NOMO-1 (cell line): ENCODE data around the gene ACSF2.
A peak's percentile ranks its signal among the peaks of the same experiment; 100 is the strongest.
"Not testable (repeated sequence)": the region's sequence is repeated elsewhere in the genome, so short reads cannot be mapped to it uniquely, and the experiment has no call there.

Experiments used
- DNase-seq, 2 experiments: peaks; one replicate each; lab custom pipeline; 2025; ENCODE audit not compliant: unreplicated experiment in 2 of 2; lab: John Stamatoyannopoulos, UW

The ACSF2 gene, protein sequence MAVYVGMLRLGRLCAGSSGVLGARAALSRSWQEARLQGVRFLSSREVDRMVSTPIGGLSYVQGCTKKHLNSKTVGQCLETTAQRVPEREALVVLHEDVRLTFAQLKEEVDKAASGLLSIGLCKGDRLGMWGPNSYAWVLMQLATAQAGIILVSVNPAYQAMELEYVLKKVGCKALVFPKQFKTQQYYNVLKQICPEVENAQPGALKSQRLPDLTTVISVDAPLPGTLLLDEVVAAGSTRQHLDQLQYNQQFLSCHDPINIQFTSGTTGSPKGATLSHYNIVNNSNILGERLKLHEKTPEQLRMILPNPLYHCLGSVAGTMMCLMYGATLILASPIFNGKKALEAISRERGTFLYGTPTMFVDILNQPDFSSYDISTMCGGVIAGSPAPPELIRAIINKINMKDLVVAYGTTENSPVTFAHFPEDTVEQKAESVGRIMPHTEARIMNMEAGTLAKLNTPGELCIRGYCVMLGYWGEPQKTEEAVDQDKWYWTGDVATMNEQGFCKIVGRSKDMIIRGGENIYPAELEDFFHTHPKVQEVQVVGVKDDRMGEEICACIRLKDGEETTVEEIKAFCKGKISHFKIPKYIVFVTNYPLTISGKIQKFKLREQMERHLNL

DNA sequence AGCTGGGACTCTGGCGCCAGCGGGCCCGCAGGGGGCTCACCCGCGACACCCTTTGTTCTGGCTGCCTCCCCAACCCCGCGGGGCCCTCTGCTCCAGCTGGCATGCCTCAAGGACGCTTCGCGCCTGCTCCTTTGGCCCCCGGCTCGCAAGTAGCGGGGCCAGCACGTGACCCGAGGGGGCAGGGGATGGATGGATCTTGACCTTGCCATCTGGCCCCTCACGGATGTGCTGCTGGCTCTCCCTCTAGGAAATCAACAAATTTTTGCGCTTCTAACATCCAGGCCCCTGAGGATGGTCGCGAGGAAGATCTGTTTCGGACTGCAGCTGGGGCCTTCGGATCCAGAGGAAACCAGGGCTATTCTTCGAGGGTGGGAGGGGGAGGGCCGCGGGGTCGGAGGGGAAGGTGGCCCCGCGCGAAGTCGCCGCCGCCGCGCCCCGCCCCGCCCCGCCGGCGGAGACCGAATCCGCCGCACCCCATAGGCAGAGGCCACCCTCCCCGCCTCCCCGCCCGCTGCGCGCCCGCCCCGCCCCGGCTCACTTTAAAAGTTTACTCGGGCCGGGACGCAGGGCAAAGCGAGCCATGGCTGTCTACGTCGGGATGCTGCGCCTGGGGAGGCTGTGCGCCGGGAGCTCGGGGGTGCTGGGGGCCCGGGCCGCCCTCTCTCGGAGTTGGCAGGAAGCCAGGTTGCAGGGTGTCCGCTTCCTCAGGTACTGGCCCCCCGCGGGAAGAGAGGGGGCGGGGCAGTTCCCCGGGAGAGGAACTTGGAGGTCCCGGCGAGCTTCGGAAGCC is at the start of gene ACSF2:
Gene ACSF2 (plus strand): TSS at position 537 of the 790 bp plus-strand sequence. CDS start 44 bp downstream, at position 581.
- peak; percentile 52 to 71 for DNase-seq

DNA sequence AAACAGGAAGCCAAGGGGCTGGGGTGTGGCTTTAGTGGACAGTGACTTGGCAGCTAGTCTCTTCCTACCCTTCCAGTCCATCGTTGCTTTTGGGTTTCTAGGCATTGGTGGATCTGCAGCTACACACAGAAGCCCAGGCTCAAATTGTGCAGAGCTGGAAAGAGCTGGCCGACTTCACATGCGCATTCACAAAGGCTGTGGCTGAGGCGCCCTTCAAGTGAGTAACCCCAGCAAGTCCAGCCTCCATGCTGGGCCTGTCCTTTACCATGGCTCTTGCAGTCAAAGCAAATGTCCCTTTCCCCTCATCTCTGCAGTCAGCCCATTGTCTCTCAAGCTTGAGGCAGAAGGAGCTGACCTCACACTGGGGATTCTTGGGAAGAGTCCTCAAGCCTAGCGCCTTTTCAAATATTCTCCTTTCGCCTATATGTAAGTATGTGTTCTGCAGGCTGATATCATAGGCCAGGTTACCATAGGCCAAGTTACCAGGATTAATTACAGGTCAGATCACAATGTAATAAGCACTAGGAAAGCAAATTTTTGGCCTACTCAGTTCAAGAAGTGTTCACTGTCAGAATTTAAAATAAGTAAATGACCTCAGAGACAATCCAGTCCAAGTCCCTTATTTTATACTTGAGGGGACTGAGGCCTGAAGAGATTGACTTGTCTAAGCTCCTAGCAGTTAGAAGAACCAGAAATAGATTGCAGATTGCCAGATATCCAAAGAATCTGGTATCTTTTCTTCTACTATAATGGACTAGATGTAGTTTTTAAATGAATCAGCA is 46.5 kb upstream of the ACSF2 start:
- DNase-seq = no peak

DNA sequence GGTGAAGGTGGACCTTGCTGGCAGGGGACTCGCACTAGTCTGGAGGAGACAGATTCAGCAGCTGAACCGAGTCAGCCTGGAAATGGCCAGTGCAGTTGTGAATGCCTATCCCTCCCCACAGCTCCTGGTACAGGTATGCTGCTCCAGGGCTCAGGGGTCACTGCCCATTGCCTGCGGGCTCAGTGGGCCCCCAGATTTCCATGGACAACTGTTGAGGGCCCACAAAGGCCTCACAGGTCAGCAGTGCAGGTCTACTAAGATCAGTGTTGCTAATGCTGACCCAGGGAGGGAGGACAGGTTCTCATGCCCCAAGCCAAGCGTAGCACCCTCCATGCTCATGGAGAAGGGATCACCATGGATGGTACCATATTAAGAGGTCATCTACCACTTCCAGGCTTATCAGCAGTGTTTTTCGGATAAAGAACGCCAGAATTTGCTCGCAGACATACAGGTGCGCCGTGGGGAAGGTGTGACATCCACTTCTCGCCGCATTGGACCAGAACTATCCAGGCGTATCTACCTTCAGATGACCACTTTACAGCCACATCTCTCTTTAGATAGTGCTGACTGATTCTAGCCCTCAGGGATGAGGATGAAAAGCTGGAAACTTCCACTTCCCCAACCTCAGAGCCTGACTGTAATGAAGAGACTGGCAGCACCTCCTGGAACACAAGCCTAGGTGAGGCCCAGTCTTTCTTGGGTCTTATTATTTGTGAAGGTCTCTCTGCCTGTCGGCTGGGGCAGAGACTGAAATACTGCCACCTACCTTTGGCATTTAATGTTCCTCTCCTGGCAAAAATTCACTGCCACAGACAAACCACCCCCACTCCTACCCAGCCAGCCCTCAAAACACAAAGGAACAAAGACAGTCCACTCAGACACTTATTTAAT is 45.4 kb upstream of the ACSF2 start:
- DNase-seq = no peak

DNA sequence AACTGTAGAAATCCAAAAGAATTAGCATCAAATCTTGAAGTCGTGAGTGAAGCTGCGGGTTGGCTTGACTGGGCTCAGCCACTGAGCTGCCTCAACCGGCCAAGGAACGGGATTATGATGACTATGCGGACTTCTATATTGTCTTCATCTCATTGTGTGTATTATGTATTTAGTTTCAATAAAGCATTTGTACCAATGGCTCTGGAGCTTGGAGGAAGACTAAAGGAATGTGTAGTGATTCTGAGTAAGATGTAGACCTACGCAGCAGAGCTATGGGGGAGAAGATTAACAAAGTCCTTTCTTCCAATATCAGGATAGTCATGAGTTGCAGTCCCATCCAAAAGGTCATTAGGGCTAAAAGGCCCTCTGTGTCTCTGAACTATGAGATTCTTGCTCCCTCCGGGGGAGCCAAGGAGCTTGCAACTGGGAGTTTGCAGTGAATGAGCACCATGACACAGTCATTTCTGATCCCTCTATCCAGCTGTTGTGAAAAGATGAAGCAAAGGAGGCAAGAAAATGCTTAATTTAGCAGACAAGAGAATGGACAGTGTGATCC is 44.7 kb upstream of the ACSF2 start:
- DNase-seq = no peak

DNA sequence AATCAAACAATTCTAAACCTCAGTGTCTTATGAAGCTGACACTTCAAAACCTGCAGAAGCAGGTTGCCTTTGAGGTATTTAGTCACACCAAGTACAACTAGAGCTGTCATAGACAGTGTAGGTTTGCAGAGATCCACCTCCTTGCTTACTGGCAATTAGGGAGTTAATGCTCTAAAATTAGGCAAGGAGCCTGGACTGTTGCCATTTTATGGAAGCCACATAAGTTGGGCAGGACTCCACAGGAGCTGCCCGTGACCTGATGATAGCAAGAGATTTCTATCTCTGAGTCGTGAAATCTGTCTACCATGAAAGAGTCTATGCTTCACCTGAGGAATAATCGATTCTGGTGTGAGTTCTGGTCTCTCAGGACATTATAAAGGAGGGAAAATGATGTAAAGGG is 44.1 kb upstream of the ACSF2 start:
- no peak for DNase-seq

DNA sequence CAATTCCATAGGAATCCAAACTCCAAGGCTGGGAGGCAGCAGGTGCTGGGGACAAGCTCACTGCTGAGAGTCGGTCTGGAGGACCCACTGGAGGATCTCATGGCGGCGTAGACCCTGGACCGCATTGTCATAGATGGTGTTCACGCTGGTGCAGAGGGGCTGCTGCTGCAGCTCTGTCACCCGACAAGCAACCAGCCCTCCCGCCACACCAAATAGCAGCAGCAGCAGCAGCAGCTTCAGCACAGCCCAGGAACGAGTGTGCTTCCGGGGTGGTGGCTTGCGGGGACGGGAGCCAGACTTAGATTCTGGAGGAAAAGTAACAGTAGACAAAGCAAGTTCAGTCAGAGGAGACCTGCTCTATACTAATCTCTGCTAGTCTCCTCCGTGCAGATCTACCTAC is 43.1 kb upstream of the ACSF2 start:
- DNase-seq = no peak

DNA sequence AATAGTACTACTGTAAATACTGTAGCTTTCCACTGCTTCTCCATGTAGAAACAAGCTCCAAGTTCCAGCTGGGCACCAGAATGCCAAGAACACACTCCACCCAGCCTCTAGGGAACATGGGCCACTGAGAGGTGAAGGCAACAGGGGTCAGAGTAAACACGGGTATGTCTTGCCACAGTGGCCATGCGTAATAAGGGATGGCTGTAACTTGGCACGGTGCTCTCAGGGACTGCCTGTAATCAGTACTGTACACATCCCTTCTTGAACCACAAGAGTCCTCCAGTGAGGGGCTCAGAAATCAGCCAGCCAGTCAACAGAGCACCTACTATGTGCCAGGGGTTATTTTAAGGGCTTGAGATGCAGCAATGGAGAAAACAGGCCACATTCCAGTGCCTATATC is 39.5 kb upstream of the ACSF2 start:
- DNase-seq = no peak

DNA sequence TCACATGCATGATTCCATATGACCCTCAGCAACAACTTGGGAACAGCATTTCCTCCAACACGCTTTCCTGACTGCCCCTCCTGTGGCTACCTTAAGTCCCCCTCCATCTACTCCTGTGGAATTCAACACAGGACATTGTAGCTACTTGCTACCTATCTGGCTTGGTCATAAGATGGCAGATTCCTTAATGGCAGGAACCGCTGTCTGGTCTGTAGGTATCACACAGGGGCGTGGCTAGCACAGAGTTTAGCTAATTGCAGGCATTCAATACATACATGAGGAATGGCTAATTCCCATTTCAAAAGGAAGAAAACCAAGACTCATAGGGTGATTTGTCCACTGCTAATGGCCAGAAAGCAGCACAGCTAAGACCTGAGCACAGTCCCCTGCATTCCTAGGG is 37.3 kb upstream of the ACSF2 start:
- no peak for DNase-seq

DNA sequence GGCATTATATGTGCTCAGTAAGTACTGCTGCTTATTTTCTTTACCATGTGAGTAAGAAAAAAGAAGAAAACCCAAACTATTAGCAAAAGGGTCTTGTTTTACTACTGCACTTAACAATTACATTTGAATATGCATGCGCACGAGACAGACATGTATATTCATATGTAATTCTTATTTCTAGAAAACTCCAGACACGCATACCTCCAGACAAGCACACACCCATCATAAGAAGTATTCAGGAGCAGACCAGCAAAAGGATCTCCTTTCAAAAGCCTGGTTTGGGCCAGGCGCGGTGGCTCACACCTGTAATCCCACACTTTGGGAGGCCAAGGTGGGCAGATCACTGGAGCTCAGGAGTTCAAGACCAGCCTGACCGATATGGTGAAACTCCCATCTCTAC is 36.5 kb upstream of the ACSF2 start:
- no peak for DNase-seq

DNA sequence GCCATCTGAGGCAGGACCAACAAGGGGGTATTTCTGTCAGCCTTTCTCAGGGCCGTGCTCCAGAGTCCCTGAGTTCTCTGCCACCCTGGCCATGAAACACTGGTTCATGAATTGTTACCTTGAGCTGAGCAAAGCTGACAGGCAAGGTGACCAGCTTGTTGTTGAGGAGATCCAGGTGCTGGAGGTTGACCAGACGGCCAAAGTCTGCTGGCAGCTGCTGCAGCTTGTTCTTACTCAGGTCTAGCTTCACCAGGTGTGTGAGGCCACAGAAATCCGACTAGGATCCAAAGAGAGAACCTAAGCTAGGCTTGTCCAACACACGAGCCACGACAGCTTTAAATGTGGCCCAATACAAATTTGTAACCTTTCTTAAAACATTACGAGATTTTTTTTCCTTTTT is 33.4 kb upstream of the ACSF2 start:
- no peak for DNase-seq

DNA sequence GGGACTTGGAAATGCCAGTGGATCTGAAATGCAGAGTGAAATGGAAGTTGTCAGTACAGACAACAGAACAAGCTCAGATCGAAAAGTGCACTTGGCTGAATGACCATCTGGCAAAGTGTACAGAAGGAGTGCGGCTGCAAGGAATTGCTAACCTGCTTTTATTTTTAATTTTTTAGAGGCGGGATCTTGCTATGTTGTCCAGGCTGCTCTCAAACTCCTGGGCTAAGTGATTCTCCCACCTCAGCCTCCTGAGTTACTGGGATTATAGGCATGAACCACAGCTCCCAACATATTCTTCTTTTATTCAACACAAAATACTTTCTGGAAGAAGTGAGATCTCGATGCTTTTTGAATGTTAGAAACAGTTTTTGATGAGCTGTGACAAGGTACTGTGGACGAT is 32.3 kb upstream of the ACSF2 start:
- DNase-seq = no peak

DNA sequence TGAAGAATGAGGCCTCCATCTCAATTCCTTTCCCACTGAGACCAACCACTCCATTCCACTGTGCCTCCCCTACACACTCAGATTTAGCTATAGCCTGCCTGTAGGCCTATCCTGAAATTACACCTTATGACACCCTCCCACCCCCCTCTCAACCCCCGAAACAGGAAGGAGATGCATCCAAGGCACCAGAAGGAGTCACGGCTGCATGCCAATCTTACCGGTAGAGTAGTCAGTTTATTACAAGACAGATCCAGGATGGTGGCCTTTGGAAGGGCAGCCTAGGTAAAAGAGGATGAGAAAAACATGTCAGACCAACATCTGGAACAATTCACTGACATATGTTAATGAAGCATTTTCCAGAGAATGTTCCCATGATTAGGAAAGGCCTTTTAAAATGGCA is 31.3 kb upstream of the ACSF2 start:
- DNase-seq = no peak

DNA sequence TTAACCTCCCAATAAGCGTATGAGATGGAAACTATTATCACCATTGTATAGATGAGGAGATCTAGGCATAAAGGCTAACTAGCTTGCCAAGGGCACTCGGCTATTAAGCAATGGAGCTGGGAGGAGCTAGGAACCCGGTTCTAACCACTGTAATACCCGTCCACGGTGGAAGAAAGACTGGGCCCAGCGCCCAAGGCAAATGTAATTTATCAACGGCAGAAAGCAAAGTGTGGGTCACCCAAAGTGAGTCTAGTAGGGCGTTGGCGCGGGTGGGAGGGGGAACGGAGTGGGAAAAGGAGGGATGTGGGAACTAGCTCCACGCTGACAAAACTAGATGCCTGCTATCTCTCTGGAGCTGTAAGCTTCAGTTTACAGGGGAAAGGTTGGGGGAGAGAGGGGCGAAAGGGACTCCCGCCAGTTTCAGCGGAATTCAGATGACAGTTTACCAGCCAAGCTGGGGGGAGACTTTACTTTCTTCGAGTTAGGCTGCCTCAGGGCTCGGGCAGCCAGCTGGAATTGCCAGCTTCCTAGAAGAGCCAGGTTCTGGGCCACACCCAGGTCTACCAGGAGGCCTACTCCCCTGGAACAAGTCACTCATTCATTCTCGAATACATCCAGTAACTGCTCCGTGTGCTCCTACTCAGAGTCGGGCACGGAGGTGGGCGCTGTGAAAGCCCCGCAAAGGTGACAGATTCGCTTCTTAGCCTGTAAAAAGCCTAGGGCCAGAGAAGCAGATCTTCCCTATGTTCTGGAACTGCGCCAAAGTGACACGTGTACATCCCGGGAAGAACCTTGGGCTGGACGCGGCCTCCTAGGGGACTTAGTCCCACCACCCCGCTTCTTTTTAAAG is 29.5 kb upstream of the ACSF2 start:
- peak; percentile 4 to 38 for DNase-seq

DNA sequence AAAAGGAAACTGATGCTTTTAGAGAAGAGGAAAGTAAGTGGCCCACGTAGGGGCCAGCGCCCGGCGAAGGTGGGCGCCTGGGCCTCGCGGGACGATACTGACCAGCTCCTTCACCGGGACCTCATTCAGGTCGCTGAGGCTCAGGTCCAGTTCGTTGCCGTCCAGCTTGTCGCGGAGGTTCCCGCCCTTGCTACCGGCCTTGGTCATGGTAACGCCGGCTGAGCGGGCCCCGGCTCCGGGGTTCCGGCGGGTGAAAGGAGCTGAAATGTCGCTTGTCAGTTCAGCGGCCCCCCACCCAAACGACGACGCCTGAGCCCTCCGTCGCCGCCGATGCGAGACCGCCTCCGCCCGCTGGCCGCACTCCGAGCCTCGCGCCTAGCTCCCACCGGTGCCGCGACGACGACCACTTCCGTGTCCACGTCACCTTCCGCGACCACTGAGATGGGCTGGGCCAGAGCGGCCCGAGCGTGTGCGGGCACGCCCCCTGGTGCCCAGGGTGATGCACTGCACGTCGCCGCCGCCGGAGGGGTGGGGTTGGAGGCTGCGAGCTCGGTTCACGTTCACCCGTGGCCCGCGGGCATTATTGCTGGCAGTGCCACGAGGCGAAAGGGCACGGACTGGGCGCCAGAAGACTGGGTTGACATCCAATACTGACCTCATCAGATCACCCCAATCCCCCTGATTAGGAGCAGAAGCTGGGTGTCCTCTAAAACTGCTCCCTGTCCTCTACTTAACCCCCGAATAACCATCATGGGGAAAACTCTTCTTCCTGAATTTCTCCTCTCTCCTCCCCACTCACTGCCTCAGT is 28.7 kb upstream of the ACSF2 start, which contains the start of gene LRRC59:
Gene LRRC59 (minus strand): TSS at position 413 of the 808 bp plus-strand sequence. CDS start 206 bp downstream, at position 207.
- peak; percentile 75 to 85 for DNase-seq

DNA sequence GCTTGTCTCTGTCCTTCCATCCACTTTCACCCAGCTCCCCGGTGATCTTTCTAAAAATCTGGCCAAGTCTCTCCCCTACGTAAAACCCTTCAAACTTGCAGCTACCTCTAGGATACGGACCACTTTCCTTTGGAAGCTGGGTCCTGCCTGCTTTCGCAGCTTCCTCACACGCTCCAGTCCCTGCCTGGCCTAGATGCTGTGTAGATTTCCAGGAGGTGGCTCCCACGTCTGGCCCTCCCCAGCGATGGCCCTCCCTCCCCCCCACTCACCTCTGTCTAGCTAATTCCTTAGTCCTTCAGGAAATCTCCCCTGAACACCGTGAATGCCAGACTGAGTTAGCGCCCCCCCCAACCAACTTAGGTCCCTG is 28.1 kb upstream of the ACSF2 start:
- no peak for DNase-seq

DNA sequence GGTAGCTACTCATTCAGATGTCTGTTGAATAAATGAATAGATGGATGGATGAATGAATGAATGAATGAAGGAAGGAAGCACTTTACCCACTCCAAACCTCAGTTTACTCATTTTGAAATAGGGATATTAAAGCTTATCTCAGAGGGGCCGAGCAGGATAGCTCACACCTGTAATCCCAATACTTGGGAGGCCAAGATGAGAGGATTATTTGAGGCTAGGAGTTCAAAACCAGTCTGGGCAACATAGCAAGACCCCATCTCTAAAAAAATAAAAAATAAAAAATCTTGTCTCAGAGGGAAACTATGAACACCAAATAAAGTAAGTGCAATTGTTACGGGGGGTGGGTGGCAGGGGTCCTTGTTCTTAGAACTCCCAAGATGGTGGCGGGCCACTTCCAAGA is 27.3 kb upstream of the ACSF2 start:
- DNase-seq = not testable (repeated sequence)

DNA sequence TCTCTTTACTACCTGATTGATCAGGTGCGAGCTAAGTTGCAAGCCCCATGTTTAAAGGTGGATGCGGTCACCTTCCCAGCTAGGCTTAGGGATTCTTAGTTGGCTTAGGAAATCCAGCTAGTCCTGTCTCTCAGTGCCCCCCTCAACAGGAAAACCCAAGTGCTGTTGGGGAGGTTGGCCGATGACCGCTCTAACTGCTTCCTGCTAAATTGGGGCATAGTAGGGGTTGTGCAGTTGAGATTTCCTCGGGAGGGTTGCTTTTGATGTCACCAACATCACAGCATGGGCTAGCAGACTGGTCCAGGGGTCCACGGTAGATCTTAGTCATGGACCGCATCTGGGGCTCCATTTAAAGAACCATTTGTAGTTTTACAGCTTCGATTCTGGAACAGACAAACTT is 26.4 kb upstream of the ACSF2 start:
- not testable (repeated sequence) for DNase-seq

DNA sequence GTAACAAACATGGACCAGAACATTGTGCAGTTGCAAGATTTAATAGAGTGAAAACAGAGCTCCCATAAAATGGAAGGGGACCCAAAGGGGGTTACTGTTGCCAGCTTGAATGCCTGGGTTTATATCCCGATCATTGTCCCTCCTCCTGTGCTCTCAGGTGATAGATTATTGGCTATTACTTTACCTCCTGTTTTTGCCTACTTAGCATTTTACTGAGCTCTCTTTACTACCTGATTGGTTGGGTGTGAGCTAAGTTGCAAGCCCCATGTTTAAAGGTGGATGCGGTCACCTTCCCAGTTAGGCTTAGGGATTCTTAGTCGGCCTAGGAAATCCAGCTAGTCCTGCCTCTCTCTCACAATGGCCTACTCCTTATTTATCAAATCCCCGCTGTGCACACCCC is 20.7 kb upstream of the ACSF2 start:
- not testable (repeated sequence) for DNase-seq
